Measurements from ENCODE around the gene INHBA. TPM values are rescaled to one million over a fixed set of nuclear protein-coding genes. Genes with fewer than 3 reads are reported as not detected.

INHBA gene
- total RNA-seq, 1 donor from 2014 or later, result 0.16 TPM

DNA sequence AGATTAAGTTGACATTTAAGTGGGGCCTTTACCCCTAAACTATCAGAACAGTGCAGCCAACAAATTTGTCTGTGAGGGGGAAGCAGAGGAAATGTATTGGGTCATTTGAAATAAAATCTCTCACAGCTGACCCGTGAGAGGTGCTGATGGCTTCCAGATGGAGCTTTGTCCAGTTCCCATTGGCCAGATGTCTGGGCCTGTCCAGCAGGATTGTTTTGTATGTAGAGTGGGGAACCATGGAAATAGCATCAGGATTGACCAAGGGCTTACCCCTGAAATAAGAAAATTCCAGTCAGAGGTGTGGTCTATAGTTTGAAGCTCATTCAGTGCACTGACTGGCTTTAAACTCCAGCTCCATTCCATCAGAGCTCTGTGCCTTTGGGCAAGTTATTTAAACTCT, 50.6 kb downstream of the INHBA start:
- Mint-ChIP-seq H3K9me3 (no peaks in the 10 kb centered on the region), H3K27me3 (peaks cover 4% of the 10 kb centered on the region), H3K27ac (no peak overlapping the region), H3K4me1 (no peaks in the 10 kb centered on the region), H3K4me3 (no peak overlapping the region), H3K36me3 (ENCODE audit: low read depth) (no peaks in the 10 kb centered on the region)
- DNase-seq, result no peak
- TF ChIP-seq, protein P1, sequence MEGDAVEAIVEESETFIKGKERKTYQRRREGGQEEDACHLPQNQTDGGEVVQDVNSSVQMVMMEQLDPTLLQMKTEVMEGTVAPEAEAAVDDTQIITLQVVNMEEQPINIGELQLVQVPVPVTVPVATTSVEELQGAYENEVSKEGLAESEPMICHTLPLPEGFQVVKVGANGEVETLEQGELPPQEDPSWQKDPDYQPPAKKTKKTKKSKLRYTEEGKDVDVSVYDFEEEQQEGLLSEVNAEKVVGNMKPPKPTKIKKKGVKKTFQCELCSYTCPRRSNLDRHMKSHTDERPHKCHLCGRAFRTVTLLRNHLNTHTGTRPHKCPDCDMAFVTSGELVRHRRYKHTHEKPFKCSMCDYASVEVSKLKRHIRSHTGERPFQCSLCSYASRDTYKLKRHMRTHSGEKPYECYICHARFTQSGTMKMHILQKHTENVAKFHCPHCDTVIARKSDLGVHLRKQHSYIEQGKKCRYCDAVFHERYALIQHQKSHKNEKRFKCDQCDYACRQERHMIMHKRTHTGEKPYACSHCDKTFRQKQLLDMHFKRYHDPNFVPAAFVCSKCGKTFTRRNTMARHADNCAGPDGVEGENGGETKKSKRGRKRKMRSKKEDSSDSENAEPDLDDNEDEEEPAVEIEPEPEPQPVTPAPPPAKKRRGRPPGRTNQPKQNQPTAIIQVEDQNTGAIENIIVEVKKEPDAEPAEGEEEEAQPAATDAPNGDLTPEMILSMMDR (IDR thresholded peaks at IDR 0.05), result no peak
- CTCF ChIA-PET, result no interaction called here
- intact Hi-C loops (cut with micrococcal nuclease), result no loop called here
- no peak for ATAC-seq (ENCODE audit: low read depth)
- POLR2A ChIA-PET, result no interaction called here

DNA sequence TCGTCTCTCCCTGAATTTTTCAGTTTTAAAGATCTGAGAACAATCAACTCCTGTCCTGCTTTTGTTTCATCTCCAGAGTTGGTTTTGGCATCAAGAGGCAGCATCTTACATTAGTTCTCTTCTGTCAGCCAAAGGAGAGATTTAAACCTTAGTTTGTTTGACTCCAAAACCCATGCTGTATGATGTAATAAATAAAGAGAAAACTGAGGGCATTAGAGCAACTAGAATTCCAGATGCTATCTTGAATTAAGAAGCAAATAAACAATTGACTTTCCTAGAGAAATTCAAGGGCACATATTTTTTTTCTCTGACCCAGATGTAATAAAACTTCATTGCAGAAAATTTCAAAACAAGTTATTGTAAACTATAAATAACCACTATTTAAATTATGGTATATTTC, 54.4 kb downstream of the INHBA start:
- DNase-seq, result no peak
- TF ChIP-seq, protein P1 (IDR thresholded peaks at IDR 0.05), result no peak
- ChIA-PET POLR2A (no interaction called here), CTCF (no interaction called here)
- H3K4me1 Mint-ChIP-seq, result no peaks in the 10 kb centered on the region
- H3K27me3 Mint-ChIP-seq, result peaks cover 4% of the 10 kb centered on the region
- no peak for ATAC-seq (ENCODE audit: low read depth)
- intact Hi-C loops (cut with micrococcal nuclease), result no loop called here
- H3K4me3 Mint-ChIP-seq, result no peak overlapping the region
- H3K36me3 Mint-ChIP-seq (ENCODE audit: low read depth), result no peaks in the 10 kb centered on the region
- H3K9me3 Mint-ChIP-seq, result no peaks in the 10 kb centered on the region
- no peak overlapping the region for H3K27ac Mint-ChIP-seq

DNA sequence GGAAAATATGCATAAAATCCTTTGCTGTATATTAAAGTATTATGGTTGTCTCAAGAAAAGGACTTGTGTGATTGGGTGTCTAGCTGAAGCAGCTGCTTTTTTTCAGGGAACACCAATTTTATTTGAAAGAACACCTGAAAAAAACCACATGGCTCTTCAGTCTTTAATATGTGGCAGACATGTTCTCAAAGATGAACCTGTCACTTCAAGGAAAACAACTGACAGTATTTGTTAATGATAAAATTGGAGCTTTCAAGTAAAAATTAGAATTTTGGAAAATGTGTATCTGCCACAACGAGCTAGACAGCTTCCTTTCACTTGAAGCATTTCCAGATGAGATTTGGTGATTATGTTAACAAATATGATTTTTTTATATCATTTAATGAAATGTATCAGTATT, 59.3 kb downstream of the INHBA start:
- Mint-ChIP-seq H3K27me3 (no peaks in the 10 kb centered on the region), H3K4me3 (no peak overlapping the region), H3K4me1 (no peaks in the 10 kb centered on the region), H3K9me3 (no peaks in the 10 kb centered on the region), H3K36me3 (ENCODE audit: low read depth) (no peaks in the 10 kb centered on the region), H3K27ac (no peak overlapping the region)
- CTCF ChIA-PET, result no interaction called here
- DNase-seq, result no peak
- POLR2A ChIA-PET, result no interaction called here
- TF ChIP-seq, protein P1 (IDR thresholded peaks at IDR 0.05), result no peak
- intact Hi-C loops (cut with micrococcal nuclease), result no loop called here
- no peak for ATAC-seq (ENCODE audit: low read depth)

DNA sequence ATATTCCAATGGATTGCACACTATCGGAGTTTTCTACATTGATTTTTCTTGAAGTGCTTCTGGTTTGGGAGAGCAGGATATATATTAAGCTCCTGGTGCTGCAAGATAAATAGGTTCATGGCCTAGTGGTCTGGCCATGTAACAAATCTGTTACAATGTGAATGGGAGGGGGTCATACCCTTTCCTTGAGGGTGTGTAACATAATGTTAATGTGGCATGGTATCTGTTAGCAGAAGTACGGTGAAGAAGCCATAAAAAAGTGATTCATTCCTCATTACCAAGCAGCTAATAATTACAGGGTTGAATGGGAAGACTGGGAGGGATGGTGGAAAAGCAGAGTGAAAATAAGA, 61.2 kb downstream of the INHBA start:
- ChIA-PET POLR2A (no interaction called here), CTCF (no interaction called here)
- H3K27me3 Mint-ChIP-seq, result no peaks in the 10 kb centered on the region
- H3K27ac Mint-ChIP-seq, result no peak overlapping the region
- H3K4me1 Mint-ChIP-seq, result no peaks in the 10 kb centered on the region
- no peak overlapping the region for H3K4me3 Mint-ChIP-seq
- TF ChIP-seq, protein P1 (IDR thresholded peaks at IDR 0.05), result no peak
- ATAC-seq (ENCODE audit: low read depth) (no peak), DNase-seq (no peak)
- H3K9me3 Mint-ChIP-seq, result no peaks in the 10 kb centered on the region
- intact Hi-C loops (cut with micrococcal nuclease), result no loop called here
- H3K36me3 Mint-ChIP-seq (ENCODE audit: low read depth), result no peaks in the 10 kb centered on the region

DNA sequence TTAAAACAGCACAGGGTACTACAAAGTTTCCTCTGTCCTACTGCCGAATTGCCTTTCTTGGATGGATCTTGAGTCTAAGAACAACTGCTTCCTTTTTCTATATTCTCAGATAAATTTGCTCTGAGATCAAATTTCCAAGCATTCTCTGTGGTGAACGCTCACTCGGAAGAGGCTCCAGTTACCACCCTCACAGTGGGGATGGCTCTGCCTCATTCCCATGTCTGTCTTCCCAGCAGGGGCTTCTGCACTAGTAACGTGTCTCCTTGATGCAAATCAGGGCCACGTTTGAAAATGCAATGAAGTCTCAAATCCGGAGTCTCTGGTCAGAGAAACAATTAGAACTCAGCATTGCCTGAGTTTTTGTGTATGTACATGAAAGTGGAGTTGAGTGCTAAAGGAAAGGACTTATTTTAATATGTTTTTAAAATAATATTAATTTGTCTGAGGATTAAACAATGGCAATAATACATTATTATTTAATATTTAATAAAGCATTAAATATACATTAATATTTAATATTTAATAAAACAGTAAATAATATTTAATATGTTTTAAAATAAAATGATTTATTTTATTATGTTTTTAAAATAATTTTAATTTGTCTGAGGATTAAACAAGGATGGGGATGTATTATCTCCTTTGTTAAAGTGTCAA, 61.8 kb downstream of the INHBA start:
- ATAC-seq (ENCODE audit: low read depth) (no peak), DNase-seq (no peak)
- Mint-ChIP-seq H3K27me3 (no peaks in the 10 kb centered on the region), H3K27ac (no peak overlapping the region), H3K4me3 (no peak overlapping the region), H3K36me3 (ENCODE audit: low read depth) (no peaks in the 10 kb centered on the region), H3K9me3 (no peaks in the 10 kb centered on the region), H3K4me1 (no peaks in the 10 kb centered on the region)
- POLR2A ChIA-PET, result no interaction called here
- CTCF ChIA-PET, result no interaction called here
- TF ChIP-seq, protein P1 (IDR thresholded peaks at IDR 0.05), result no peak
- intact Hi-C loops (cut with micrococcal nuclease), result no loop called here

All from activated B cell treated with CpG ODN at 0.5 μM for 24 hours (primary cell).